ENCODE results near the gene RFX3. TPM values are rescaled to one million over a fixed set of nuclear protein-coding genes. Genes with fewer than 3 reads are reported as not detected.

RFX3 gene
- total and polyA plus RNA-seq, 4 donors, result 16.7 to 44.0 (median 26.8) TPM

GRCh38 chr9:3241290-3241689, 284.5 kb downstream of the RFX3 start:
- WGBS (ENCODE audit: insufficient coverage), result no CpG with 5 or more reads among the region's 3 CpGs
- Histone ChIP-seq H3K36me3 (ENCODE audit: control insufficient read depth, insufficient read depth, low read length) (no peaks in the 10 kb centered on the region), H3K4me3 (ENCODE audit: low read depth, low read length) (no peak overlapping the region), H3K4me1 (ENCODE audit: control insufficient read depth, insufficient read depth, low read length) (no peaks in the 10 kb centered on the region), H3K27me3 (ENCODE audit: control insufficient read depth, insufficient read depth, low read length) (no peaks in the 10 kb centered on the region), H3K9me3 (ENCODE audit: control insufficient read depth, insufficient read depth, low read length) (no peaks in the 10 kb centered on the region), H3K27ac (ENCODE audit: low read depth, low read length) (no peak overlapping the region)
- DNase-seq (ENCODE audit: low read depth in 4 of 6, low spot score in 6 of 6), result peak in 2 of 6 donors; percentile 37 to 49

DNA sequence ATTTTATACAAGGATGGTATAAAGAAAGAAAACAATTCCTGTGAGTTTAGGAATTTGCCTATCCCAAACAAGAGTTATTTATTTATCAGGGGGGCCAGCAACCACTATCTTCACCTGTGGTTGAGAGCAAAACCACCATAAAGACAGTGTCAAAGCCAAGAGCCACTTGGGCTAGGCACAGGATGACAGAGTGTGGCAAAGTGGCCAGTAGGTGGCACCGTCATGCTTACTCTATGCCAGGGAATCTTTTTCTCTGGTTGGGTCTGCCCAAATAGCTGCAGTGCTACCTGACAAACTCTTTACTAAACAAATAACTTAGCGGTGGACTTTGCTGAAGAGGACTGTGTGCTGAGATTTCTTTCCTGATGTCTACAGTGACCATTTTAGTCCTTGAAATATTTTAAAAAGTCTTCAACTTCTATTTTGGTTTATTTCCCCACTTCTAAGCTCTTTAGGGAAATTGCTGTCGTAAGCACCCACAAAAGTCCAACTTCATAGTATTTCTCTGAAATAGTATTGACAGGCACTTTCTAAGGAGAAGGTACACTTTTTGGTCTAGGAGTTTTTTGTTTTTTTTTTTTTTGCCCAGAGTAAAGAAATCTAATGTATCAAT, 285.0 kb downstream of the RFX3 start:
- no peaks in the 10 kb centered on the region for H3K9me3 ChIP-seq (ENCODE audit: control insufficient read depth, insufficient read depth, low read length)
- H3K27ac ChIP-seq (ENCODE audit: low read depth, low read length), result no peak overlapping the region
- no peaks in the 10 kb centered on the region for H3K27me3 ChIP-seq (ENCODE audit: control insufficient read depth, insufficient read depth, low read length)
- no peaks in the 10 kb centered on the region for H3K36me3 ChIP-seq (ENCODE audit: control insufficient read depth, insufficient read depth, low read length)
- DNase-seq (ENCODE audit: low read depth in 4 of 6, low spot score in 6 of 6), result peak in 5 of 6 donors; percentile 36 to 88 (median 56)
- no peak overlapping the region for H3K4me3 ChIP-seq (ENCODE audit: low read depth, low read length)
- whole genome bisulfite sequencing (ENCODE audit: insufficient coverage), result no CpG with 5 or more reads among the region's 3 CpGs
- no peaks in the 10 kb centered on the region for H3K4me1 ChIP-seq (ENCODE audit: control insufficient read depth, insufficient read depth, low read length)

DNA sequence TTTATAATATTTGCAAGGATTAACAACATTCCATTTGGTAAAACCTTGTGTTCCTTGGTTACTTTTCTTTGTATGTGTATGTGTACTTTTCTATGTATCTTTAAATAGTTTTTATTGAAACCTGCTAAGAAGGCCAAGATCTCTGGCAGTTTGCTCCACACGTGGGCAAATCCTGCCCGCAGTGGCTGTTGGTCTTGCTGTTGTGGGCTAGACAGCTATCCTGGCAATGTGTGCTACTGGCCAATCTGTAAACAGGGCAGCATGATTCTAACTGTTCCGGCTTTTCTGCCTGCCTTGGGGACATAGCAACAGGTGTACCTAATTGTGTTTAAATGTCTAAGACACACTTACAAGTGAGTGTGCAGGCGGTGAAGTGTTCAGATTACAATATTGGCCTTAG, 286.6 kb downstream of the RFX3 start:
- no peaks in the 10 kb centered on the region for H3K4me1 ChIP-seq (ENCODE audit: control insufficient read depth, insufficient read depth, low read length)
- peaks cover 3% of the 10 kb centered on the region for H3K36me3 ChIP-seq (ENCODE audit: control insufficient read depth, insufficient read depth, low read length)
- no peak for DNase-seq (ENCODE audit: low read depth in 4 of 6, low spot score in 6 of 6)
- H3K27ac ChIP-seq (ENCODE audit: low read depth, low read length), result no peak overlapping the region
- no peak overlapping the region for H3K4me3 ChIP-seq (ENCODE audit: low read depth, low read length)
- 75% methylated on average over 2 of the region's 4 CpGs for WGBS (ENCODE audit: insufficient coverage)
- H3K27me3 ChIP-seq (ENCODE audit: control insufficient read depth, insufficient read depth, low read length), result no peaks in the 10 kb centered on the region
- H3K9me3 ChIP-seq (ENCODE audit: control insufficient read depth, insufficient read depth, low read length), result no peaks in the 10 kb centered on the region

GRCh38 chr9:3238236-3238635, 287.6 kb downstream of the RFX3 start:
- H3K27ac ChIP-seq (ENCODE audit: low read depth, low read length), result no peak overlapping the region
- DNase-seq (ENCODE audit: low read depth in 4 of 6, low spot score in 6 of 6), result no peak
- peaks cover 3% of the 10 kb centered on the region for H3K36me3 ChIP-seq (ENCODE audit: control insufficient read depth, insufficient read depth, low read length)
- no peak overlapping the region for H3K4me3 ChIP-seq (ENCODE audit: low read depth, low read length)
- H3K27me3 ChIP-seq (ENCODE audit: control insufficient read depth, insufficient read depth, low read length), result no peaks in the 10 kb centered on the region
- no peaks in the 10 kb centered on the region for H3K4me1 ChIP-seq (ENCODE audit: control insufficient read depth, insufficient read depth, low read length)
- 95% methylated on average over 4 of the region's 4 CpGs for WGBS (ENCODE audit: insufficient coverage)
- no peaks in the 10 kb centered on the region for H3K9me3 ChIP-seq (ENCODE audit: control insufficient read depth, insufficient read depth, low read length)

- no peaks in the 10 kb centered on the region for H3K4me1 ChIP-seq (ENCODE audit: control insufficient read depth, insufficient read depth, low read length)
- no peak overlapping the region for H3K4me3 ChIP-seq (ENCODE audit: low read depth, low read length)
- no peaks in the 10 kb centered on the region for H3K27me3 ChIP-seq (ENCODE audit: control insufficient read depth, insufficient read depth, low read length)
- DNase-seq (ENCODE audit: low read depth in 4 of 6, low spot score in 6 of 6), result no peak
- peaks cover 7% of the 10 kb centered on the region for H3K36me3 ChIP-seq (ENCODE audit: control insufficient read depth, insufficient read depth, low read length)
- H3K27ac ChIP-seq (ENCODE audit: low read depth, low read length), result no peak overlapping the region
- H3K9me3 ChIP-seq (ENCODE audit: control insufficient read depth, insufficient read depth, low read length), result no peaks in the 10 kb centered on the region
These were observed 288.7 kb downstream of the RFX3 start for GRCh38 chr9:3237121-3237520.

- Histone ChIP-seq H3K4me1 (ENCODE audit: control insufficient read depth, insufficient read depth, low read length) (no peaks in the 10 kb centered on the region), H3K36me3 (ENCODE audit: control insufficient read depth, insufficient read depth, low read length) (peaks cover 7% of the 10 kb centered on the region), H3K27me3 (ENCODE audit: control insufficient read depth, insufficient read depth, low read length) (no peaks in the 10 kb centered on the region), H3K27ac (ENCODE audit: low read depth, low read length) (no peak overlapping the region), H3K4me3 (ENCODE audit: low read depth, low read length) (no peak overlapping the region), H3K9me3 (ENCODE audit: control insufficient read depth, insufficient read depth, low read length) (no peaks in the 10 kb centered on the region)
- WGBS (ENCODE audit: insufficient coverage), result no CpG with 5 or more reads among the region's 1 CpG
- no peak for DNase-seq (ENCODE audit: low read depth in 4 of 6, low spot score in 6 of 6)
These were observed 290.3 kb downstream of the RFX3 start for GRCh38 chr9:3235497-3235896.

GRCh38 chr9:3224931-3225330, 300.9 kb downstream of the RFX3 start:
- Histone ChIP-seq H3K27ac (ENCODE audit: low read depth, low read length) (no peak overlapping the region), H3K9me3 (ENCODE audit: control insufficient read depth, insufficient read depth, low read length) (no peaks in the 10 kb centered on the region), H3K4me1 (ENCODE audit: control insufficient read depth, insufficient read depth, low read length) (no peaks in the 10 kb centered on the region), H3K4me3 (ENCODE audit: low read depth, low read length) (no peak overlapping the region), H3K27me3 (ENCODE audit: control insufficient read depth, insufficient read depth, low read length) (no peaks in the 10 kb centered on the region), H3K36me3 (ENCODE audit: control insufficient read depth, insufficient read depth, low read length) (no peaks in the 10 kb centered on the region)
- 32% methylated on average over 4 of the region's 7 CpGs for WGBS (ENCODE audit: insufficient coverage)
- peak in 4 of 6 donors; percentile 36 to 84 (median 48) for DNase-seq (ENCODE audit: low read depth in 4 of 6, low spot score in 6 of 6)

DNA sequence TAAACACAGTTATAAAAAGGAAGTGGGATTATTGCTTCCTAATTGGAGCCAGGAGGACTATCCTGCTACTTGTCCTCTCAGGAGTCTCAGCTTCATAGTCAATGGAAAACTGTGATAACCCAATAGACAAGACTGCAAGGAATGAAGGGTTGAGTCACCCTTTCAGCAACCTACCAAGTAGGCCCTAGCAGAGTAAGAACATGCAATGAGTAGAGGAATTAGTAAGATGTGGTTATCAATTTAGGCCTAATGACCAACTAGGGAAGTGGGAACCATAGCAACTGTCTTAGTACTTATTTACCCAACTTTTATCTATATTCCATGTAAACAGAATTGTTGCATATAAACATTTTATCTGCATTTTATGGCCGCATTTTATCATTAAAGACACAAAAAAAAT, 310.1 kb downstream of the RFX3 start:
- no CpG with 5 or more reads among the region's 1 CpG for WGBS (ENCODE audit: insufficient coverage)
- no peaks in the 10 kb centered on the region for H3K36me3 ChIP-seq (ENCODE audit: control insufficient read depth, insufficient read depth, low read length)

GRCh38 chr9:3214741-3215140, 311.1 kb downstream of the RFX3 start:
- no peaks in the 10 kb centered on the region for H3K36me3 ChIP-seq (ENCODE audit: control insufficient read depth, insufficient read depth, low read length)
- H3K4me3 ChIP-seq (ENCODE audit: low read depth, low read length), result no peak overlapping the region
- H3K27me3 ChIP-seq (ENCODE audit: control insufficient read depth, insufficient read depth, low read length), result no peaks in the 10 kb centered on the region
- H3K9me3 ChIP-seq (ENCODE audit: control insufficient read depth, insufficient read depth, low read length), result no peaks in the 10 kb centered on the region
- DNase-seq (ENCODE audit: low read depth in 4 of 6, low spot score in 6 of 6), result no peak
- 0% methylated on average over 1 of the region's 4 CpGs for WGBS (ENCODE audit: insufficient coverage)
- no peak overlapping the region for H3K27ac ChIP-seq (ENCODE audit: low read depth, low read length)
- H3K4me1 ChIP-seq (ENCODE audit: control insufficient read depth, insufficient read depth, low read length), result no peaks in the 10 kb centered on the region

More for the DNA sequence above, 310.1 kb downstream of the RFX3 start:
- H3K27ac ChIP-seq (ENCODE audit: low read depth, low read length), result no peak overlapping the region
- no peaks in the 10 kb centered on the region for H3K27me3 ChIP-seq (ENCODE audit: control insufficient read depth, insufficient read depth, low read length)
- no peaks in the 10 kb centered on the region for H3K4me1 ChIP-seq (ENCODE audit: control insufficient read depth, insufficient read depth, low read length)
- H3K9me3 ChIP-seq (ENCODE audit: control insufficient read depth, insufficient read depth, low read length), result no peaks in the 10 kb centered on the region
- no peak overlapping the region for H3K4me3 ChIP-seq (ENCODE audit: low read depth, low read length)
- no peak for DNase-seq (ENCODE audit: low read depth in 4 of 6, low spot score in 6 of 6)

GRCh38 chr9:3205421-3206095, 320.2 kb downstream of the RFX3 start:
- no peaks in the 10 kb centered on the region for H3K4me1 ChIP-seq (ENCODE audit: control insufficient read depth, insufficient read depth, low read length)
- no peaks in the 10 kb centered on the region for H3K27me3 ChIP-seq (ENCODE audit: control insufficient read depth, insufficient read depth, low read length)
- H3K4me3 ChIP-seq (ENCODE audit: low read depth, low read length), result no peak overlapping the region
- H3K9me3 ChIP-seq (ENCODE audit: control insufficient read depth, insufficient read depth, low read length), result no peaks in the 10 kb centered on the region
- no peak overlapping the region for H3K27ac ChIP-seq (ENCODE audit: low read depth, low read length)
- no peaks in the 10 kb centered on the region for H3K36me3 ChIP-seq (ENCODE audit: control insufficient read depth, insufficient read depth, low read length)
- WGBS (ENCODE audit: insufficient coverage), result 25% methylated on average over 1 of the region's 1 CpG
- peak in 1 of 6 donors; percentile 46 for DNase-seq (ENCODE audit: low read depth in 4 of 6, low spot score in 6 of 6)
